HG03565 (cell line): Measurements from ENCODE around the gene IL1RL1.
A peak's percentile ranks its signal among the peaks of the same experiment; 100 is the strongest.

Experiments
- ATAC-seq: cut with Tn5 transposase; IDR thresholded peaks from one replicate; pipeline ENCODE4 v1.9.1; 2021; ENCODE audit warnings: mild to moderate bottlenecking, moderate library complexity; ENCODE audit not compliant: unreplicated experiment

The IL1RL1 gene

GRCh38 chr2:102366406-102367112 is 55.2 kb downstream of the IL1RL1 start:
- ATAC-seq, result peak; percentile 84

GRCh38 chr2:102367331-102367971 is 56.1 kb downstream of the IL1RL1 start:
- peak; percentile 49 for ATAC-seq

- no peak for ATAC-seq
Measured at GRCh38 chr2:102368461-102369109, 57.2 kb downstream of the IL1RL1 start.

DNA sequence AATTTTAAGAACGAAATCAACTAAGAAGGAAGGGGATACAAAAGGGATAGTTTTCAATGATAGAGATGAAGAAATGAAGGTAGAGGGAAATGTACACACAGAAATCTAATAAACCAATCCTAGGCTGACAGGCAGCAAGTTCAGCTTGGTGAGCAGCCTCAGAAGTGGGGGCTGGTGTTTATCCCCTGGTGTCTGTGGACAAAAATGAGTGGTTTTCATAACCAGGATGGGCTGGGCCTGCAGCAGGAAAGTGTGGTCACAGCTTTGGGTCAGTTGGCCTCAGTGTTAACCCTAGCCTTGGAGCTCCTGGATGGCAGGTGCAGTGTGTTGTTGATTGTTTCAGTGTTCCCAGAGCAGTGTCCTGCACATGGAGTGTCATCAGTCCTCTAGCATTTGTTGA is 58.5 kb downstream of the IL1RL1 start:
- no peak for ATAC-seq

DNA sequence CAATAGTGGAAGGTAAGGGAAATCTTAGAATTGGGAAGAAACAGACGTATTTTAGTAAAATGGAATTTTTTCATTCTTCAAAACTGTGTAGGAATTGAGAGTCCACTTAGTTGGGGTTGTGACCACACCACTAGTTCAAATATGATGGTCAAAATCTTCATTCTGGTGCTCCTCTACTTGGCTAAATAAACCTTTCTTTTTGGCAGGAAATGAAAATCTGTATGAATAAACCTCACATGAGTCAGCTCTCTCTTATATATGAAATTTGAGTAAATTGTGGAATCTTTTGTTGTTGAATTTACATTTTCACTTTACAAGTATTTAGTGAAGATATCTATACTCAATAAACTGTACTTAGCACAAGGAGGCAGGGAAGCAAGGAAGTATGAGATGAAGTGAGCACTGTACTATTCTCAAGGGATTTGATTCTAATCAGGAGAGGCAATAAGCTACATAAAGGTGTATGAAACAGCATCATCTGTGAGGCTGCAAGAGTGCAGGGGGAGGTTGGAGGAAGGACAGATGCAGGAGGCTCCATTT is 64.8 kb downstream of the IL1RL1 start:
- no peak for ATAC-seq

DNA sequence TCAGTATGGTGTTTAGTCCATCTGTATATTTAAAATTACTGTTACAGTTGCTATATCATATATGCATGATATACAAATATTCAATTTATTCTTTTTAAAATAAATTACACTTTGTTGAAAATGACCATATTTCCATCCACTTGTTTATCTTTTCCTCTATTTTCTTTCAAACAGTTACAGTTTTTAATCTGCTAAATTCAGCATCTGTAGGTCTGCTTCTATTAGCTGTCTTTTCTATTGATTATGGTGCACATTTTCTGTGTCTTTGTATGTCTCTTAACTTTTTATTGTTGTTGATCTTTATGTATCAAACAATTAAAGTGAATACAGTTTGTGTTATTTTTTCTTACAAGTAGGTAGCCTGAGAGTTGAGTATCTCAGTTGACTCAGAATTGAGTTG is 72.4 kb downstream of the IL1RL1 start:
- ATAC-seq, result no peak

GRCh38 chr2:102385522-102385921 is 74.2 kb downstream of the IL1RL1 start:
- no peak for ATAC-seq

- ATAC-seq, result no peak
Measured at GRCh38 chr2:102386004-102386403, 74.6 kb downstream of the IL1RL1 start.

GRCh38 chr2:102386867-102387541 is 75.6 kb downstream of the IL1RL1 start:
- peak; percentile 30 for ATAC-seq

GRCh38 chr2:102387763-102388546 is 76.6 kb downstream of the IL1RL1 start:
- ATAC-seq, result no peak

DNA sequence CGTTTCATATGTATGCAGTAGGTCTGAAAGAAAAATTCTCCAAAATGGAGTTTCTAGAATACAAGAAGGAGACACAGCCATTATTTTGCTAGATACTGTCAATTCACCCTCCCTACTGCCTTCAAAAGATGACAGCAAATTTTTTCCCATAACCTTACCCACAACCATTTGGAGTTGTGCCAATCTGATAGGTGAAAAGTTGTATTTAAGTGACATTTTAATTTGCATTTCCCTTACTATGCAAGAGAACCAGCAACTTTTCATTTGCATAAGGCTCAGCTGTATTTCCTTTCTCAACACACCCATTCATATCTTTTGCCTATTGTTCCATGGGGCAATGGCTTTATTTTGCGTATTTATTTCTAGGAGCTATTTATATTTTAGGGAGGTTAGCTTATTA is 80.2 kb downstream of the IL1RL1 start:
- ATAC-seq, result no peak

GRCh38 chr2:102392096-102392495 is 80.7 kb downstream of the IL1RL1 start:
- ATAC-seq, result no peak

GRCh38 chr2:102392942-102393341 is 81.6 kb downstream of the IL1RL1 start:
- no peak for ATAC-seq

DNA sequence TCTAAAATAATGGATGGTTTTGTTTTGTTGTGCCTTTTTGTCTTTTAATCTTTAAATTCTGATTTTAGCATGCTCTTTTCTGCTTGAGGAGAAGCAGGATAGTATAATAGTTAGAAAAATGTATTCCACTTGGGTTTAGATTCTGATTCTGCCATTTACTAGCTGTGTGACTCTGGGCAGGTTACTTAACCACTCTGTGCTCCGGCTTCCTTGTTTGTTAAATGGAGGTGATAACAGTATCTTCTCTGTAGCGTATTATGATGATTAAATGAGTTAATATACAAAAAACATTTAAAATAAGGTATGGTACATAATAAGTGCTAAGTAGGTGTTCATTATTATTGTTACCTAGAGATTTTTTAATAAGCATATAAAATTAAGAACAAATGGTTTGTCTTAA is 84.6 kb downstream of the IL1RL1 start:
- ATAC-seq, result no peak

DNA sequence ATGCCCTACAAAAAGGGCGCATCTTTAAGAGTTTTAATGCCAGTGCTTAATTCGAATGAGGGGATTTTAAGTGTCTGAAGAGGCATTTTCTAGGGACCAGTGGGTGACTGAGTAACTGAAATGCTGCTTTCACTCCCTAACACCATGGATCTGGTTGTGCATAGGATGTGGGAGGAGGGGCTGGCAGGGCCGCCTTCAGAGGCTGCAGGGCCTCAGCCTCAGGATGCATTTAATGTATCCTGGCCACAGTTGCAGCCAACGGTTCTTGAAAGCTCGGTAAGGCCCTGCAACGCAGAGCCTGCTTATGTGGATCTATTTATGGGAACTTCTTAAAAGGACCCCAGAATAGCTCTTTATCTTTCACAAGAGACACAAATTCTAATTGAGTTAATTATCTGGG is 85.8 kb downstream of the IL1RL1 start:
- ATAC-seq, result no peak

GRCh38 chr2:102399499-102400141 is 88.3 kb downstream of the IL1RL1 start:
- ATAC-seq, result no peak

DNA sequence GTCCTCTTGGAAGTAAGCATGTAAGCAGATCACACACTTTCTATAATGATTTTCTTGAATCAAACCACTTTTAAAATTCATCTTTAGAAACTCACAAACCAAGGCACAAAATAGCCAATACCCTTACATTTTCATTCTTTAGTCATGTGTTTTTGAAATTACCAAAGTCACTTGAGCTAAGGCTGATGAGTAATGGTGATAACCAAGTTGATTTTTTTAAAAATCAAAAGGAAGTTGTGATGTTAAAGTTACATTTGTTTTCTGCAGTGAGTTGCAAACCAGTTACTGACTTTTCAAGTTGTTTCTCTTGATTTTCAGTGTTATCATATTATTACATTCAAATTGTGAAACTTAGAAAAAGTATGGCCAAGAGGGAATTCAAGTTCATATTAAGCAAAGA is 90.1 kb downstream of the IL1RL1 start:
- no peak for ATAC-seq
